ENCODE data around the gene APBA2.

GRCh38 chr15:29117778-29118177, 232.0 kb downstream of the APBA2 start:
- TF ChIP-seq CTCF (IDR thresholded peaks at IDR 0.05 in 2 of 3, conservative IDR thresholded peaks at IDR 0.05 in 1 of 3; ENCODE audit: control insufficient read depth in 2 of 3, extremely low read depth in 1 of 3, insufficient read depth in 1 of 3, low read depth in 3 of 3, low read length in 3 of 3) (no peak), HDAC6 (IDR thresholded peaks at IDR 0.05; ENCODE audit: unreplicated experiment) (no peak), MAX (IDR thresholded peaks at IDR 0.05; ENCODE audit: low read depth, low read length) (no peak), MXI1 (IDR thresholded peaks at IDR 0.05; ENCODE audit: low read depth, low read length) (no peak), YBX1 (IDR thresholded peaks at IDR 0.05) (no peak), PAX8 (IDR thresholded peaks at IDR 0.05) (no peak), RCOR1 (conservative IDR thresholded peaks at IDR 0.05; ENCODE audit: low read depth, low read length) (no peak), POLR2A (IDR thresholded peaks at IDR 0.05; ENCODE audit: low read depth, low read length) (no peak), TARDBP (IDR thresholded peaks at IDR 0.05; ENCODE audit: borderline replicate concordance) (no peak)
